Nucleus accumbens (tissue), 56 donors: ENCODE data around the gene ACOT6.
"Not testable (repeated sequence)": the region's sequence is repeated elsewhere in the genome, so short reads cannot be mapped to it uniquely, and the experiment has no call there.

Source experiments
- DNase-seq, 56 donors: peaks; one replicate each; lab custom pipeline; 2025; lab: John Stamatoyannopoulos, UW

The ACOT6 gene, protein sequence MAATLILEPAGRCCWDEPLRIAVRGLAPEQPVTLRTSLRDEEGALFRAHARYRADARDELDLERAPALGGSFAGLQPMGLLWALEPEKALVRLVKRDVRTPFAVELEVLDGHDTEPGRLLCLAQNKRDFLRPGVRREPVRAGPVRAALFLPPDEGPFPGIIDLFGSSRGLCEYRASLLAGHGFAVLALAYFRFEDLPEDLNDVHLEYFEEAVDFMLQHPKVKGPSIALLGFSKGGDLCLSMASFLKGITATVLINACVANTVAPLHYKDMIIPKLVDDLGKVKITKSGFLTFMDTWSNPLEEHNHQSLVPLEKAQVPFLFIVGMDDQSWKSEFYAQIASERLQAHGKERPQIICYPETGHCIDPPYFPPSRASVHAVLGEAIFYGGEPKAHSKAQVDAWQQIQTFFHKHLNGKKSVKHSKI

DNA sequence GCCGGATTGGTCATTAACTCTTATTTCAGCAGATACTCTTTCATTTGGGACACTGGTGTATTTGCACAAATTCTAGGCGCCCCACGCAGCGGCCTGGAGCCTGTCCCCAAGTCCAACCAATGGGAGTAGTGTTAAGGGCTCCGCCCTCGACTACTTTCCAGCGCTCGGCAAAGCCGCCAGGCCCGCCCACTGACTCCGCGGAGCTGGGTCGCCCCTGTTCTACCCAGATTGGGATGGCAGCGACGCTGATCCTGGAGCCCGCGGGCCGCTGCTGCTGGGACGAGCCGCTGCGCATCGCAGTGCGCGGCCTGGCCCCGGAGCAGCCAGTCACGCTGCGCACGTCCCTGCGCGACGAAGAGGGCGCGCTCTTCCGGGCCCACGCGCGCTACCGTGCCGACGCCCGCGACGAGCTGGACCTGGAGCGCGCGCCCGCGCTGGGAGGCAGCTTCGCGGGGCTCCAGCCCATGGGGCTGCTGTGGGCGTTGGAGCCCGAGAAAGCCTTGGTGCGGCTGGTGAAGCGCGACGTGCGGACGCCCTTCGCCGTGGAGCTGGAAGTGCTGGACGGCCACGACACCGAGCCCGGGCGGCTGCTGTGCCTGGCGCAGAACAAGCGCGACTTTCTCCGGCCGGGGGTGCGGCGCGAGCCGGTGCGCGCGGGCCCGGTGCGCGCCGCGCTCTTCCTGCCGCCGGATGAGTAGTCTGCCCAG is at the start of gene ACOT6:
TSS of gene ACOT6 (plus strand) at position 179 of the 707 bp plus-strand sequence. CDS start at position 234, 55 bp downstream.
- peak in 51 of 56 donors; percentile 1 to 83 (median 59) for DNase-seq

- not testable (repeated sequence) for DNase-seq
Measured at GRCh38 chr14:73562696-73563095, 49.6 kb upstream of the ACOT6 start.

DNA sequence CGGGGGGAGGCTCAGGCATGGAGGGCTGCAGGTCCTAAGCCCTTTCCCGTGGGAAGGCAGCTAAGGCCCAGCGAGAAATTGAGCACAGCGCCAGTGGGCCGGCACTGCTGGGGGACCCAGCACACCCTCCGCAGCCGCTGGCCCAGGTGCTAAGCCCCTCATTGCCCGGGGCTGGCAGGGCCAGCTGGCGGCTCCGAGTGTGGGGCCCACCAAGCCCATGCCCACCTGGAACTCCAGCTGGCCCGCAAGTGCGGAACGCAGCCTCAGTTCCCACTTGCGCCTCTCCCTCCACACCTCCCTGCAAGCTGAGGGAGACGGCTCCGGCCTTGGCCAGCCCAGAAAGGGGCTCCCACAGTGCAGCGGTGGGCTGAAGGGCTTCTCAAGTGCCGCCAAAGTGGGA is 45.9 kb upstream of the ACOT6 start:
- not testable (repeated sequence) for DNase-seq

DNA sequence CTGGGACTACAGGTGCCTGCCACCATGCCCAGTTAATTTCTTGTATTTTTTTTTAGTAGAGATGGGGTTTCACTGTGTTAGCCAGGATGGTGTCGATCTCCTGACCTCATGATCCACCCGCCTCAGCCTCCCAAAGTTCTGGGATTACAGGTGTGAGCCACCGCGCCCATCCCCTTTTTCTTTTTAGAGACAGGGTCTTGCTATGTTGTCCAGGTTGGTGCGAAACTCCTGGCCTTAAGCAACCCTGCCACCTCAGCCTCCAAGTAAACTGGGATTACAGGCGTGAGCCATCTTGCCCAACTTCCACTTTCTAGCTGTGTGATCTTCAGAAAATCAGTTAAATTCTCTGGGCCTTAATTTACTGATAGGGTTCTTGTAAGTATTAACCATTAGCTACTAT is 45.4 kb upstream of the ACOT6 start:
- DNase-seq: not testable (repeated sequence)

DNA sequence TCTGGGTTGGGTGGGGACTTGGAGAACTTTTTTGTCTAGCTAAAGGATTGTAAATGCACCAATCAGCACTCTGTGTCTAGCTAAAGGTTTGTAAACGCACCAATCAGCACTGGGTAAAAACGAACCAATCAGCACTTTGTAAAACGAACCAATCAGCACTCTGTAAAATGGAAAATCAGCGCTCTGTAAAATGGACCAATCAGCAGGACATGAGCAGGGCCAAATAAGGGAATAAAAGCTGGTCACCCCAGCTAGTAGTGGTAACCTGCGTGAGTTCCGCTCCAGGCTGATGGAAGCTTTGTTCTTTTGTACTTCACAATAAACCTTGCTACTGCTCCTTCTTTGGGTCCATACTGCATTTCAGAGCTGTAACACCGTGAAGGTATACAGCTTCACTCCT is 45.0 kb upstream of the ACOT6 start:
- no peak for DNase-seq

DNA sequence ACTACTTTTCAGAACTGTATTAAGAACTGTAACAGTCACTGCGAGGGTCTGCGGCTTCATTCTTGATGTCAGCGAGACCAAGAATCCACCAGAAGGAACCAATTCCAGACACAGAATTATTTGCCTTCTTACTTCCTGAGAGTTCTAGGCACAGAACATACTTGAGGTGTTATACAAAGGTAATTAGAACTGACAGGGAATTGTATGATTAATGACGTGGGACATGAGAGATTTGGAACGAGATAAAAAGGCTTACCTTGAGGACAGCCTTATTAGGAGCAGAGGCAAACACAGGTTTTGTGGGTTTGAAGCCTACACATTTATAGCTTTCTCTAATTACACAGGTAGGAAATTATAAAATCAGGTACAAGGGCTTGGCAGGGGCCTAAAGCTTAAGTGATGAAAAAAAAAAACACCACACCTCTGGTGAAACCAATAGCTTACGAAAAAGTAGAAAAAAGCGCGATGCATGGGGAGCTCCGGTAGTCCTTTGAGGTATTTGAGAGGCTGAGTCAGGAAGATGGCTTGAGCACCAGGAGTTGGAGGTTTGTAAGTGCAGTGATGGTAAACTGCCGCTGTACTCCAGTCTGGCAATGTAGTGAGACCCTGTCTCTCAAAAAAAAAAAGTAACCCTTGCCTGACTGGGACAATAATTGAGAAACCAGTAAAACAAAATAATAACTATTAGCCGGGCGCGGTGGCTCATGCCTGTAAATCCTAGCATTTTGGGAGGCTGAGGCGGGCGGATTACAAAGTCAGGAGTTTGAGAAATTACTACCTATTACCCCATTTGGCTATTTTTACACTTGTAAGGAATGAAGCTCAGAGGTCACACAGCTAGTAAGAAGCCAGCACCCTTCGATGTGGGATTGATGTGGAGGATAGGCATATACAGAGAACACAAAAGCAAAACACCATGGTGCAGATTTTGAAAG is 44.1 kb upstream of the ACOT6 start:
- DNase-seq: peak in 1 of 56 donors; percentile 30

GRCh38 chr14:73568886-73569184 is 43.5 kb upstream of the ACOT6 start:
- DNase-seq: peak in 2 of 56 donors; percentile 31 to 71

DNA sequence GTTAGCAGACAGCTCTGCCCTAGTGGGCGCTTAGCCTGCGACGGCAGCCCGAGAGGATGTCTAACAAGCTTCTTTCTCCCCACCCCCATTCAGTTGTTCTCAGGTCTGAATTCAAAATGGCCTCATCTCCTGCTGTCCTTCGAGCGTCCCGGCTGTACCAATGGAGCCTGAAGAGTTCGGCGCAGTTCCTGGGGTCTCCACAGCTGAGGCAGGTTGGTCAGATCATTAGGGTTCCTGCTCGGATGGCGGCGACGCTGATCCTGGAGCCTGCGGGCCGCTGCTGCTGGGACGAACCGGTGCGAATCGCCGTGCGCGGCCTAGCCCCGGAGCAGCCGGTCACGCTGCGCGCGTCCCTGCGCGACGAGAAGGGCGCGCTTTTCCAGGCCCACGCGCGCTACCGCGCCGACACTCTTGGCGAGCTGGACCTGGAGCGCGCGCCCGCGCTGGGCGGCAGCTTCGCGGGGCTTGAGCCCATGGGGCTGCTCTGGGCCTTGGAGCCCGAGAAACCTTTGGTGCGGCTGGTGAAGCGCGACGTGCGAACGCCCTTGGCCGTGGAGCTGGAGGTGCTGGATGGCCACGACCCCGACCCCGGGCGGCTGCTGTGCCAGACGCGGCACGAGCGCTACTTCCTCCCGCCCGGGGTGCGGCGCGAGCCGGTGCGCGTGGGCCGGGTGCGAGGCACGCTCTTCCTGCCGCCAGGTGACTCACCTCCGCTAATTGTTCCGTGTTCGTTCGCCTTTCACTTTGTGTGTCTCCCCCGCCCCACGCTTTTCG is 42.9 kb upstream of the ACOT6 start, which contains the start of gene ACOT2:
TSS of gene ACOT2 (plus strand) at position 29 of the 774 bp plus-strand sequence. CDS start at position 57, 28 bp downstream.
- DNase-seq: peak in 45 of 56 donors; percentile 10 to 84 (median 47)

- DNase-seq: peak in 32 of 56 donors; percentile 0 to 51 (median 15)
Measured at GRCh38 chr14:73570913-73571312, 41.4 kb upstream of the ACOT6 start.

DNA sequence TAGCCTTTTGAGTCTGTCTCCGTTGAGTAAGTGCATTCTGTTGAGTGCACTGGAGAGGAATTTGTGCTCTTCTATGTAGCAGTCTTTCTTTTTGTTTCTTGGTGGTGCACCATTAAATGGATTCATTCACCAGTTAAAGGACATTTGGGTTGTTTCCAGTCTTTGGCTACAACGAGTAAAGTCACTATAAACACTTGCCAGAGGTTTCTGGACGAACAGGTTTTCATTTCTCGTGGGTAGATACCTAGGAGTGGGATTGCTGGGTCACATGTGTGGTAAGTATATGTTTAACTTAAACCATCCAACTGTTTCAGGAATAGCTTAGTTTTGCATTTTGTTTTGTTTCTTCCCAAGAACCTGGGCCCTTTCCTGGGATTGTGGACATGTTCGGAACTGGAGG is 39.3 kb upstream of the ACOT6 start:
- DNase-seq: not testable (repeated sequence)

GRCh38 chr14:73573740-73574139 is 38.6 kb upstream of the ACOT6 start:
- not testable (repeated sequence) for DNase-seq

DNA sequence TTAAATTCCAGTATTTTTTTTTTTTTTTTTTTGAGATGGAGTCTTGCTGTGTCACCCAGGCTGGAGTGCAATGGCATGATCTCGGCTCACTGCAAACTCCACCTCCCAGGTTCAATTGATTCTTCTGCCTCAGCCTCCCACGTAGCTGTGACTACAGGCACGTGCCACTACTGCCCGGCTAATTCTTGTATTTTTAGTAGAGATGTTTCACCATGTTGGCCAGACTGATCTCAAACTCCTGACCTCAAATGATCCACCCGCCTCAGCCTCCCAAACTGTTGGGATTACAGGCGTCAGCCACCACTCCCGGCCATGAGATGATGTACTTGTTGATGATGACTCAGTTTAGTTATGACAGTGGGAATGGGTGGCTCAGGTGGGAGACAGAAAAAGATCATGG is 38.1 kb upstream of the ACOT6 start:
- DNase-seq: not testable (repeated sequence)

- DNase-seq: no peak
Measured at GRCh38 chr14:73576391-73576790, 35.9 kb upstream of the ACOT6 start.

DNA sequence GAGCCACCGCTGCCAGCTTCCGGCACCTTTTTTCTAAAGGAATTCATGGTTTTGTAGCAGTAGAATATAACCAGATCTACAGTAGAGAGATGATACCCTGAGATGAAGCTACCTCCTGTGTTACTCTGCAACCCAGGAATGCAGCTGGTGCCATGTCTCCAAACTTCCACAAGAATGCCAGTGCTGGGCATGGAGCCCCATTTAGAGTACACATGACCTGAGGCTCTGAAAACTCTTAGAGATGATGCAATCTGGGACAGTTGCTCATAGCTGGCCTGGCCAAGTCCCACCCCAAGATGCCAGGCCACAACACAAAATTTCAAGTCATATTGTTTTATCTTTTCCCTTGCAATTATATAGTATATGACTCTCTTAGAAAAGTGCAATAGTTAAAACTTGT is 35.1 kb upstream of the ACOT6 start:
- not testable (repeated sequence) for DNase-seq

GRCh38 chr14:73582102-73582979 is 30.0 kb upstream of the ACOT6 start:
- not testable (repeated sequence) for DNase-seq

- no peak for DNase-seq
Measured at GRCh38 chr14:73588695-73589094, 23.6 kb upstream of the ACOT6 start.

DNA sequence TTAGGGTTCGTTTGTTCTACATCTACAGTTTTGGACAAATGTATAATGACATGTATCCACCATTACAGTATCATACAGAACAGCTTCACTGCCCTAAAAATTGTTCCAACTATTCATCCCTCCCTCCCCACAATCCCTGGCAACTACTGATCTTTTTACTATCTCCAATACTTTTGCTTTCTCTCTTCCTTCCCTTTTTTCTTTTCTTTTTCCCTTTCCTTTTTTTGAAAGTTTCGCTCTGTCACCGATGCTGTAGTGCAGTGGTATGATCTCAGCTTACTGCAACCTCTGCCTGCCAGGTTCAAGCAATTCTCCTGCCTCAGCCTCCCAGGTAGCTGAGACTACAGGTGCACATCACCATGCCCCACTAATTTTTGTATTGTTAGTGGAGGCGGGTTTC is 23.2 kb upstream of the ACOT6 start:
- no peak for DNase-seq

DNA sequence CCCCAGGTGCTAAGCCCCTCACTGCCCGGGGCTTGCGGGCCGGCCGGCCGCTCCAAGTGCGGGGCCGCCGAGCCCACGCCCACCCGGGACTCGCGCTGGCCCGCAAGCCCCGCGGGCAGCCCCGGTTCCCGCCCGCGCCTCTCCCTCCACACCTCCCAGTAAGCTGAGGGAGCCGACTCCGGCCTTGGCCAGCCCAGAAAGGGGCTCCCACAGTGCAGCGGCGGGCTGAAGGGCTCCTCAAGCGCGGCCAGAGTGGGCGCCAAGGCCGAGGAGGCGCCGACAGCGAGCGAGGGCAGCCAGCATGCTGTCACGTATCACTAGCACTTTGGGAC is 21.7 kb upstream of the ACOT6 start:
- DNase-seq: not testable (repeated sequence)
